ENCODE measurements around the gene SLC27A4.

- no peak for TF ChIP-seq CTCF (IDR thresholded peaks at IDR 0.05)
- TF ChIP-seq POLR2A (IDR thresholded peaks at IDR 0.05) = no peak
These were observed 66.6 kb downstream of the SLC27A4 start for GRCh38 chr9:128406848-128407391.
